HepG2 (cell line): ENCODE data around the gene CDC6. TPM values are rescaled to one million over a fixed set of nuclear protein-coding genes. Genes with fewer than 3 reads are reported as not detected.
A peak's percentile ranks its signal among the peaks of the same experiment; 100 is the strongest.

Experiments used
- CBX1 ChIP-seq: IDR thresholded peaks from one replicate; pipeline ENCODE4 v1.6.1; 2016; ENCODE audit warnings: antibody characterized with exemption, low read depth
- CBX2 ChIP-seq, 2 experiments: fragments of 200-600 bp in 1 of 2; sonication (generic); formaldehyde crosslinking in 1 of 2; IDR thresholded peaks; 2 replicates each; pipeline versions ENCODE4 v1.7.0 to v1.8.1; 2018 to 2022; ENCODE audit warnings: low read depth in 2 of 2, low read length in 1 of 2, mild to moderate bottlenecking in 1 of 2, missing genetic modification reagents in 1 of 2
- HCFC1 ChIP-seq: fragments of 150-350 bp; IDR thresholded peaks from 2 replicates; pipeline ENCODE4 v1.6.1; 2014; ENCODE audit warnings: low read depth, low read length
- HINFP ChIP-seq: sonication (generic); formaldehyde crosslinking; IDR thresholded peaks from 2 replicates; pipeline ENCODE4 v1.4.0; 2020; ENCODE audit warnings: low read depth, mild to moderate bottlenecking, missing genetic modification reagents
- MLXIP ChIP-seq: sonication (generic); formaldehyde crosslinking; IDR thresholded peaks from 2 replicates; pipeline ENCODE4 v1.9.0; 2021; ENCODE audit warnings: missing genetic modification reagents, borderline replicate concordance
- POGZ ChIP-seq: sonication (generic); formaldehyde crosslinking; IDR thresholded peaks from 2 replicates; pipeline ENCODE4 v1.4.0; 2020; ENCODE audit warnings: mild to moderate bottlenecking, missing genetic modification reagents
- THAP9 ChIP-seq: sonication (generic); formaldehyde crosslinking; IDR thresholded peaks from 2 replicates; pipeline ENCODE4; 2020; ENCODE audit warnings: missing genetic modification reagents, mild to moderate bottlenecking, borderline replicate concordance
- TOPORS ChIP-seq: sonication (generic); formaldehyde crosslinking; IDR thresholded peaks from 2 replicates; pipeline ENCODE4 v1.8.0; 2023; ENCODE audit warnings: mild to moderate bottlenecking, missing genetic modification reagents
- ZBTB10 ChIP-seq: sonication (generic); formaldehyde crosslinking; IDR thresholded peaks from 2 replicates; pipeline ENCODE4 v1.4.0; 2020; ENCODE audit warnings: missing genetic modification reagents, borderline replicate concordance
- ZNF44 ChIP-seq: sonication (generic); formaldehyde crosslinking; IDR thresholded peaks from 2 replicates; pipeline ENCODE4 v1.5.1; 2020; ENCODE audit warnings: mild to moderate bottlenecking, missing genetic modification reagents
- ZNF451 ChIP-seq: sonication (generic); formaldehyde crosslinking; IDR thresholded peaks from 2 replicates; pipeline ENCODE4 v1.5.0; 2020; ENCODE audit warnings: mild to moderate bottlenecking, missing genetic modification reagents
- ZNF552 ChIP-seq: sonication (generic); formaldehyde crosslinking; IDR thresholded peaks from 2 replicates; pipeline ENCODE4 v1.9.0; 2022; ENCODE audit warnings: missing genetic modification reagents, mild to moderate bottlenecking, borderline replicate concordance
- ZNF766 ChIP-seq: sonication (generic); formaldehyde crosslinking; IDR thresholded peaks from 2 replicates; pipeline ENCODE4 v1.5.0; 2020; ENCODE audit warnings: missing genetic modification reagents, borderline replicate concordance
- ZNF770 ChIP-seq: sonication (generic); formaldehyde crosslinking; IDR thresholded peaks from 2 replicates; pipeline ENCODE4 v1.5.0; 2020; ENCODE audit warnings: mild to moderate bottlenecking, missing genetic modification reagents
- polyA plus RNA-seq, 8 experiments: library from polyadenylated mRNA; depleted of rRNA in 3 of 8; stranded (reverse) in 7 of 8; unstranded in 1 of 8; fragments of >200 nt; fragmentation: Illumina TruSeq in 4 of 8; extraction: Trizol in 4 of 8; gene quantifications; 2 replicates each; pipeline versions ENCODE4 v1.2.1 to v1.2.3, GENCODE V29; 2011 to 2016; ENCODE audit warnings: low read depth in 4 of 8, missing spikeins in 1 of 8, mixed read lengths in 1 of 8; ENCODE audit not compliant: insufficient read depth in 1 of 8
- total RNA-seq, 5 experiments: library from RNA; depleted of rRNA; stranded (reverse); fragments of >200 nt; fragmentation: Illumina TruSeq; extraction: Trizol; gene quantifications; 2 replicates each; pipeline ENCODE4 v1.2.3, GENCODE V29; 2016; ENCODE audit warnings: low read depth in 1 of 5

The CDC6 gene
- total and polyA plus RNA-seq, 2 of the 13 experiments (the other 11 are each of a cell fraction or from before 2014, with no cell fraction given) = 17.4 to 114 TPM

- 0 out of 2 replicates have a peak, but pooled peaks have one; percentile 1 for TF ChIP-seq ZBTB10 (CRISPR knock-in tag)
- peak; percentile 70; the same call in 1 of the 2 replicates for TF ChIP-seq THAP9 (CRISPR knock-in tag)
- TF ChIP-seq ZNF770 (CRISPR knock-in tag) = peak; percentile 40; the same call in 1 of the 2 replicates
- TF ChIP-seq CBX2 (IDR thresholded peaks at IDR 0.05; ENCODE audit: low read depth, low read length) = no peak
- no peak for TF ChIP-seq CBX2 (CRISPR knock-in tag; IDR thresholded peaks at IDR 0.05; ENCODE audit: low read depth)
- peak; percentile 67; the same call in 1 of the 2 replicates for TF ChIP-seq TOPORS (CRISPR knock-in tag)
- 0 out of 2 replicates have a peak, but pooled peaks have one; percentile 69 for TF ChIP-seq ZNF766 (CRISPR knock-in tag)
- TF ChIP-seq MLXIP = no peak
- TF ChIP-seq HCFC1 = no peak
- no peak for TF ChIP-seq CBX1
- TF ChIP-seq ZNF44 (CRISPR knock-in tag) = no peak
- TF ChIP-seq ZNF451 (CRISPR knock-in tag) = peak; percentile 58; the same call in 1 of the 2 replicates
- 0 out of 2 replicates have a peak, but pooled peaks have one; percentile 15 for TF ChIP-seq HINFP
- no peak for TF ChIP-seq ZNF552 (CRISPR knock-in tag)
- peak; percentile 36 for TF ChIP-seq POGZ (CRISPR knock-in tag)
Observed at GRCh38 chr17:40345161-40345993, 57.7 kb downstream of the CDC6 start (continued).
